ENCODE measurements around the gene PIGZ.

The PIGZ gene

GRCh38 chr3:197000211-197000610 lies 31.6 kb upstream of the PIGZ start:
- DNase-seq (ENCODE audit: extremely low read depth, low read depth) = no peak
- TF ChIP-seq CTCF (IDR thresholded peaks at IDR 0.05; ENCODE audit: low read depth, low read length) = no peak

GRCh38 chr3:196998966-196999760 lies 30.5 kb upstream of the PIGZ start:
- DNase-seq (ENCODE audit: extremely low read depth, low read depth) = no peak
- no peak for TF ChIP-seq CTCF (IDR thresholded peaks at IDR 0.05; ENCODE audit: low read depth, low read length)

GRCh38 chr3:196997311-196997710 lies 28.7 kb upstream of the PIGZ start:
- no peak for TF ChIP-seq CTCF (IDR thresholded peaks at IDR 0.05; ENCODE audit: low read depth, low read length)
- no peak for DNase-seq (ENCODE audit: extremely low read depth, low read depth)

GRCh38 chr3:196996454-196997265 lies 28.0 kb upstream of the PIGZ start:
- no peak for DNase-seq (ENCODE audit: extremely low read depth, low read depth)
- TF ChIP-seq CTCF (IDR thresholded peaks at IDR 0.05; ENCODE audit: low read depth, low read length) = no peak

GRCh38 chr3:196995646-196996355 lies 27.2 kb upstream of the PIGZ start:
- TF ChIP-seq CTCF (IDR thresholded peaks at IDR 0.05; ENCODE audit: low read depth, low read length) = no peak
- DNase-seq (ENCODE audit: extremely low read depth, low read depth) = no peak

- TF ChIP-seq CTCF (IDR thresholded peaks at IDR 0.05; ENCODE audit: low read depth, low read length) = no peak
- no peak for DNase-seq (ENCODE audit: extremely low read depth, low read depth)
These were observed 26.4 kb upstream of the PIGZ start for GRCh38 chr3:196995027-196995426.

Data from AG09319 (cell line).